C4-2B (cell line): Measurements from ENCODE around the gene BRSK2.

Experiments
- ZFX ChIP-seq: fragments of 450-650 bp; IDR thresholded peaks from 2 replicates; pipeline ENCODE4 v1.6.1; 2017
- TF ChIP-seq, protein P1 (sequence below): fragments of 450-650 bp; conservative IDR thresholded peaks from 2 replicates; pipeline ENCODE4 v1.5.1; 2017; ENCODE audit warnings: mild to moderate bottlenecking

- TF ChIP-seq, protein P1, sequence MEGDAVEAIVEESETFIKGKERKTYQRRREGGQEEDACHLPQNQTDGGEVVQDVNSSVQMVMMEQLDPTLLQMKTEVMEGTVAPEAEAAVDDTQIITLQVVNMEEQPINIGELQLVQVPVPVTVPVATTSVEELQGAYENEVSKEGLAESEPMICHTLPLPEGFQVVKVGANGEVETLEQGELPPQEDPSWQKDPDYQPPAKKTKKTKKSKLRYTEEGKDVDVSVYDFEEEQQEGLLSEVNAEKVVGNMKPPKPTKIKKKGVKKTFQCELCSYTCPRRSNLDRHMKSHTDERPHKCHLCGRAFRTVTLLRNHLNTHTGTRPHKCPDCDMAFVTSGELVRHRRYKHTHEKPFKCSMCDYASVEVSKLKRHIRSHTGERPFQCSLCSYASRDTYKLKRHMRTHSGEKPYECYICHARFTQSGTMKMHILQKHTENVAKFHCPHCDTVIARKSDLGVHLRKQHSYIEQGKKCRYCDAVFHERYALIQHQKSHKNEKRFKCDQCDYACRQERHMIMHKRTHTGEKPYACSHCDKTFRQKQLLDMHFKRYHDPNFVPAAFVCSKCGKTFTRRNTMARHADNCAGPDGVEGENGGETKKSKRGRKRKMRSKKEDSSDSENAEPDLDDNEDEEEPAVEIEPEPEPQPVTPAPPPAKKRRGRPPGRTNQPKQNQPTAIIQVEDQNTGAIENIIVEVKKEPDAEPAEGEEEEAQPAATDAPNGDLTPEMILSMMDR = no peak
- no peak for TF ChIP-seq ZFX
Measured at GRCh38 chr11:1370186-1371025, 19.3 kb upstream of the BRSK2 start.
